GM18508 (cell line): Measurements from ENCODE around the gene MOGAT3.

Experiments used
- ATAC-seq: cut with Tn5 transposase; IDR thresholded peaks from one replicate; pipeline ENCODE4 v1.9.1; 2021; ENCODE audit warnings: moderate number of reproducible peaks; ENCODE audit not compliant: insufficient read depth, unreplicated experiment

The MOGAT3 gene

GRCh38 chr7:101235050-101235449 lies 34.2 kb upstream of the MOGAT3 start:
- ATAC-seq = no peak

- no peak for ATAC-seq
Observed at GRCh38 chr7:101234636-101235035, 33.8 kb upstream of the MOGAT3 start.

- ATAC-seq = no peak
Observed at GRCh38 chr7:101233907-101234547, 33.2 kb upstream of the MOGAT3 start.

- ATAC-seq = no peak
Observed at GRCh38 chr7:101232141-101232850, 31.5 kb upstream of the MOGAT3 start.

- ATAC-seq = no peak
Observed at GRCh38 chr7:101231644-101232043, 30.8 kb upstream of the MOGAT3 start.

GRCh38 chr7:101226721-101227120 lies 25.9 kb upstream of the MOGAT3 start:
- no peak for ATAC-seq

- no peak for ATAC-seq
Observed at GRCh38 chr7:101225650-101226049, 24.8 kb upstream of the MOGAT3 start.

- ATAC-seq = no peak
Observed at GRCh38 chr7:101223528-101223927, 22.7 kb upstream of the MOGAT3 start.

GRCh38 chr7:101222275-101222830 lies 21.5 kb upstream of the MOGAT3 start:
- ATAC-seq = no peak

- no peak for ATAC-seq
Observed at GRCh38 chr7:101220295-101220694, 19.5 kb upstream of the MOGAT3 start.

GRCh38 chr7:101218236-101219125 lies 17.6 kb upstream of the MOGAT3 start:
- peak; percentile 4 for ATAC-seq

GRCh38 chr7:101217388-101218235 lies 16.8 kb upstream of the MOGAT3 start, which contains the start of the genes PLOD3 and ZNHIT1:
TSS of gene PLOD3 (minus strand) at chr7:101217581. CDS start at chr7:101217274, 307 bp downstream.
TSS of gene ZNHIT1 (plus strand) at chr7:101218165. CDS start at chr7:101218196, 31 bp downstream.
- ATAC-seq = peak; percentile 62

GRCh38 chr7:101216860-101217387 lies 16.1 kb upstream of the MOGAT3 start:
- ATAC-seq = peak; percentile 3

GRCh38 chr7:101216001-101216859 lies 15.4 kb upstream of the MOGAT3 start:
- no peak for ATAC-seq

- no peak for ATAC-seq
Observed at GRCh38 chr7:101212014-101212413, 11.2 kb upstream of the MOGAT3 start.

GRCh38 chr7:101211501-101211900 lies 10.7 kb upstream of the MOGAT3 start:
- no peak for ATAC-seq

- ATAC-seq = no peak
Observed at GRCh38 chr7:101210143-101210542, 9.3 kb upstream of the MOGAT3 start.

GRCh38 chr7:101208794-101209193 lies 8.0 kb upstream of the MOGAT3 start:
- ATAC-seq = no peak
